A549 (cell line): ENCODE data around the gene SLC11A2. TPM values are rescaled to one million over a fixed set of nuclear protein-coding genes. Genes with fewer than 3 reads are reported as not detected.
A peak's percentile ranks its signal among the peaks of the same experiment; 100 is the strongest.

Source experiments
- ATAC-seq, 2 experiments: fragments of 200-7000 bp in 1 of 2; fragments of >200 bp in 1 of 2; cut with Nextera tagmentation in 1 of 2; cut with Tn5 transposase in 1 of 2; 3 replicates each; pipeline versions ENCODE4 v1.8.0 to v1.9.1; 2018 to 2020; ENCODE audit warnings: mild to moderate bottlenecking in 1 of 2, moderate library complexity in 1 of 2
- CTCF ChIA-PET: fragments of 300-600 bp; sonication (Branson Sonifier 250); formaldehyde crosslinking; extraction: SDS; loops from one replicate; lab custom pipeline; 2021; ENCODE audit warnings: antibody characterized with exemption, inconsistent platforms; lab: Yijun Ruan, JAX
- POLR2A ChIA-PET: fragments of 350-600 bp; formaldehyde crosslinking; extraction: SDS; loops from one replicate; lab custom pipeline; 2021; ENCODE audit warnings: antibody characterized with exemption, inconsistent platforms; lab: Yijun Ruan, JAX
- DNase-seq, 2 experiments: peaks; one replicate each; pipeline versions ENCODE4 v3.0.0 to v3.0.0-alpha.2; 2011 to 2016; ENCODE audit warnings: low read depth in 1 of 2, low spot score in 1 of 2
- FAIRE-seq: peaks from 2 replicates; lab custom pipeline; 2011; peaks lifted over from hg19 to GRCh38; lab: Jason Lieb, UNC
- H3K27ac ChIP-seq, 2 experiments: fragments of >200 bp; sonication (Bioruptor Twin); formaldehyde crosslinking; 3 replicates each; pipeline ENCODE4 v1.5.1; 2016 to 2017
- H3K4me1 ChIP-seq: fragments of >200 bp; sonication (Bioruptor Twin); formaldehyde crosslinking; 3 replicates; pipeline ENCODE4 v1.6.1; 2016
- H3K4me2 ChIP-seq: fragments of >200 bp; sonication (Bioruptor Twin); formaldehyde crosslinking; 3 replicates; pipeline ENCODE4 v1.6.1; 2016
- H3K4me3 ChIP-seq: fragments of >200 bp; sonication (Bioruptor Twin); formaldehyde crosslinking; 3 replicates; pipeline ENCODE4 v1.5.1; 2016
- H3K9me3 ChIP-seq: fragments of >200 bp; sonication (Bioruptor Twin); formaldehyde crosslinking; 3 replicates; pipeline ENCODE4 v1.6.1; 2016
- BCL3 ChIP-seq: fragments of >200 bp; sonication (Bioruptor Twin); formaldehyde crosslinking; IDR thresholded peaks from 3 replicates; pipeline ENCODE4 v1.6.1; 2016
- BHLHE40 ChIP-seq: IDR thresholded peaks from 2 replicates; pipeline ENCODE4 v1.6.1; 2012; ENCODE audit warnings: low read depth, low read length, inconsistent platforms
- CEBPB ChIP-seq, 2 experiments: fragments of >200 bp in 1 of 2; sonication (Bioruptor Twin) in 1 of 2; formaldehyde crosslinking in 1 of 2; IDR thresholded peaks; 2 replicates each; pipeline ENCODE4 v1.6.1; 2012 to 2016
- CTCF ChIP-seq: fragments of >200 bp; sonication (Bioruptor Twin); formaldehyde crosslinking; IDR thresholded peaks from 3 replicates; pipeline ENCODE4 v1.5.1; 2016
- FOSL2 ChIP-seq, 2 experiments: fragments of 450-650 bp in 1 of 2; fragments of >200 bp in 1 of 2; sonication (Bioruptor Twin) in 1 of 2; formaldehyde crosslinking; IDR thresholded peaks; 2 replicates each; pipeline versions ENCODE4 v1.5.0 to v1.6.1; 2016 to 2020; ENCODE audit warnings: mild to moderate bottlenecking in 1 of 2, moderate library complexity in 1 of 2
- GATA3 ChIP-seq: IDR thresholded peaks from 2 replicates; pipeline ENCODE4 v1.6.1; 2012; ENCODE audit warnings: borderline replicate concordance
- HOXB13 ChIP-seq: fragments of 250-450 bp; sonication (Bioruptor Pico); IDR thresholded peaks from 2 replicates; pipeline ENCODE4 v1.5.0; 2020; ENCODE audit warnings: low read depth, mild to moderate bottlenecking, moderate library complexity
- KDM5A ChIP-seq: fragments of 200-600 bp; sonication (generic); IDR thresholded peaks from 2 replicates; pipeline ENCODE4 v1.6.1; 2016; ENCODE audit warnings: antibody characterized with exemption, mild to moderate bottlenecking
- MAX ChIP-seq: IDR thresholded peaks from 2 replicates; pipeline ENCODE4 v1.6.1; 2012
- MAZ ChIP-seq: fragments of 150-350 bp; IDR thresholded peaks from 2 replicates; pipeline ENCODE4 v1.6.1; 2014; ENCODE audit warnings: antibody characterized with exemption, low read depth, low read length, borderline replicate concordance
- MYC ChIP-seq: IDR thresholded peaks from 2 replicates; pipeline ENCODE4 v1.6.1; 2012; ENCODE audit warnings: mild to moderate bottlenecking, inconsistent platforms, low read length, improper control_type of control experiment, borderline replicate concordance
- NR3C1 ChIP-seq: fragments of >200 bp; sonication (Bioruptor Twin); formaldehyde crosslinking; IDR thresholded peaks from 3 replicates; pipeline ENCODE4 v1.6.1; 2017
- PBX3 ChIP-seq: IDR thresholded peaks from 2 replicates; pipeline ENCODE4 v1.6.1; 2012
- RAD21 ChIP-seq, 2 experiments: fragments of >200 bp in 1 of 2; sonication (Bioruptor Twin) in 1 of 2; formaldehyde crosslinking in 1 of 2; IDR thresholded peaks in 1 of 2; conservative IDR thresholded peaks in 1 of 2; 2 replicates in 1 of 2; 3 replicates in 1 of 2; pipeline ENCODE4 v1.6.1; 2012 to 2018; ENCODE audit warnings: inconsistent platforms in 1 of 2
- REST ChIP-seq: fragments of 200-600 bp; sonication (generic); IDR thresholded peaks from 2 replicates; pipeline ENCODE4 v1.6.1; 2016; ENCODE audit warnings: antibody characterized with exemption, mild to moderate bottlenecking, moderate library complexity
- SMC3 ChIP-seq: fragments of >200 bp; sonication (Bioruptor Twin); formaldehyde crosslinking; IDR thresholded peaks from 3 replicates; pipeline ENCODE4 v1.6.1; 2018; ENCODE audit warnings: inconsistent platforms
- TFCP2L1 ChIP-seq: fragments of 250-450 bp; sonication (Bioruptor Pico); IDR thresholded peaks from 2 replicates; pipeline ENCODE4 v1.5.0; 2021; ENCODE audit warnings: mild to moderate bottlenecking
- TP53 ChIP-seq: fragments of 250-450 bp; sonication (Bioruptor Pico); IDR thresholded peaks from 2 replicates; pipeline ENCODE4 v1.5.0; 2021; ENCODE audit warnings: mild to moderate bottlenecking, moderate library complexity
- ZNF302 ChIP-seq: fragments of 250-450 bp; sonication (Bioruptor Pico); IDR thresholded peaks from 2 replicates; pipeline ENCODE4 v1.9.0; 2021; ENCODE audit warnings: inconsistent platforms, mild to moderate bottlenecking, moderate library complexity
- WGBS: methylation state at CpG from one replicate; pipeline ENCODE4 v1.1.6; 2017; ENCODE audit errors: missing lambda C conversion rate; 5-methylcytosine and 5-hydroxymethylcytosine counted together
- polyA plus RNA-seq, 4 experiments: library from polyadenylated mRNA; depleted of rRNA in 3 of 4; stranded (reverse); fragments of >200 nt; fragmentation: RNase III in 1 of 4; extraction: RNeasy Plus Mini Kit Qiagen cat#74134 plus additional on column Dnase treatment in 1 of 4; gene quantifications; 2 replicates in 3 of 4; 3 replicates in 1 of 4; pipeline ENCODE4 v1.2.3, GENCODE V29; 2011 to 2017

Gene SLC11A2
- polyA plus RNA-seq, 2 of the 4 experiments (the other 2 are of a cell fraction), result 30.8 to 80.7 TPM

GRCh38 chr12:51028813-51029150, 2.6 kb upstream of the SLC11A2 start (continued):
- TF ChIP-seq BHLHE40 (no peak), HOXB13 (no peak), TP53 (CRISPR knock-in tag) (no peak), PBX3 (no peak), GATA3 (no peak)
- TF ChIP-seq, all 56 proteins: peak for 0

GRCh38 chr12:51028126-51028812, 2.1 kb upstream of the SLC11A2 start:
- peak; percentile 36 to 85 for DNase-seq
- Histone ChIP-seq H3K4me1 (peaks cover 29% of the 10 kb centered on the region), H3K9me3 (no peaks in the 10 kb centered on the region), H3K27ac (peak overlapping the region in 1 of 2 experiments; percentile 31; a peak in 2 of 6 replicates), H3K4me2 (peak overlapping the region; percentile 69), H3K4me3 (peak overlapping the region; percentile 8; the same call in 1 of the 3 replicates)
- no peak for FAIRE-seq
- POLR2A ChIA-PET, result interaction anchor here (1.0 to 1.8 kb wide), 3 partner anchors 55 to 263 kb away, joined by 6 to 8 read pairs (median 6); partner anchors contain the start of gene CSRNP2
- ATAC-seq, result peak; percentile 42 to 50
- no peak for TF ChIP-seq MAZ
- TF ChIP-seq CEBPB (IDR thresholded peaks at IDR 0.05), result 0 out of 4 replicates have a peak, but pooled peaks of 1 of the 2 experiments have one; percentile 9
- peak; percentile 61 to 79 for TF ChIP-seq RAD21 (conservative IDR thresholded peaks at IDR 0.05 in 1 of 2, IDR thresholded peaks at IDR 0.05 in 1 of 2)
- TF ChIP-seq GATA3, result no peak
- peak; percentile 54 for TF ChIP-seq CTCF
- TF ChIP-seq MAX, result peak; percentile 28; the same call in 1 of the 2 replicates
- TF ChIP-seq SMC3, result peak; percentile 37; the same call in 1 of the 3 replicates
- WGBS, result 18% methylated on average over 9 of the region's 9 CpGs
- CTCF ChIA-PET, result interaction anchor here (0.6 to 3.2 kb wide), 17 partner anchors 9 to 563 kb away, joined by 3 to 19 read pairs (median 4); partner anchors contain the start of gene ATF1

GRCh38 chr12:51027342-51027835, 1.2 kb upstream of the SLC11A2 start:
- Histone ChIP-seq H3K4me3 (no peak overlapping the region), H3K9me3 (no peaks in the 10 kb centered on the region), H3K27ac (no peak overlapping the region), H3K4me1 (peaks cover 35% of the 10 kb centered on the region), H3K4me2 (peak overlapping the region; percentile 69; the same call in 1 of the 3 replicates)
- FAIRE-seq, result no peak
- DNase-seq, result no peak
- no peak for ATAC-seq
- CTCF ChIA-PET, result interaction anchor here (0.6 to 3.2 kb wide), 15 partner anchors 8 to 965 kb away, joined by 3 to 19 read pairs (median 4); partner anchors contain the start of gene ATF1
- POLR2A ChIA-PET, result interaction anchor here (1.0 to 1.8 kb wide), 3 partner anchors 56 to 262 kb away, joined by 6 to 8 read pairs (median 6); partner anchors contain the start of gene CSRNP2
- TF ChIP-seq CEBPB (IDR thresholded peaks at IDR 0.05) (no peak), PBX3 (no peak), ZNF302 (no peak), NR3C1 (no peak), MYC (no peak), TFCP2L1 (CRISPR knock-in tag) (no peak), BCL3 (no peak), REST (no peak), KDM5A (no peak), FOSL2 (IDR thresholded peaks at IDR 0.05) (no peak), FOSL2 (CRISPR knock-in tag; IDR thresholded peaks at IDR 0.05) (no peak)
- 94% methylated on average over 15 of the region's 15 CpGs for WGBS
